Activated T-helper 1 cell treated with Interleukin-2 at 50 U/mL for 16 hours (primary cell): Measurements from ENCODE around the gene PLA2G12A.

Experiments used
- DNase-seq: peaks from one replicate; pipeline ENCODE4 v3.0.0-alpha.2; 2020; ENCODE audit warnings: low read depth

PLA2G12A gene

GRCh38 chr4:109676886-109677285 lies 53.0 kb downstream of the PLA2G12A start:
- no peak for DNase-seq

- no peak for DNase-seq
These were observed 54.0 kb downstream of the PLA2G12A start for GRCh38 chr4:109675843-109676242.

GRCh38 chr4:109675181-109675580 lies 54.7 kb downstream of the PLA2G12A start:
- no peak for DNase-seq

GRCh38 chr4:109673303-109673702 lies 56.6 kb downstream of the PLA2G12A start:
- DNase-seq = no peak

- no peak for DNase-seq
These were observed 57.5 kb downstream of the PLA2G12A start for GRCh38 chr4:109672169-109672930.

- no peak for DNase-seq
These were observed 58.5 kb downstream of the PLA2G12A start for GRCh38 chr4:109671350-109671749.

GRCh38 chr4:109665783-109666485 lies 63.9 kb downstream of the PLA2G12A start:
- no peak for DNase-seq

GRCh38 chr4:109662771-109663170 lies 67.1 kb downstream of the PLA2G12A start:
- DNase-seq = no peak

- no peak for DNase-seq
These were observed 67.8 kb downstream of the PLA2G12A start for GRCh38 chr4:109662116-109662515.
